Erythroblast (primary cell): ENCODE results near the gene TPX2.

Experiments
- GATA1 ChIP-seq: IDR thresholded peaks from 2 replicates; pipeline ENCODE4 v1.6.1; 2011; ENCODE audit warnings: low read depth, mild to moderate bottlenecking, control low read depth, low read length, moderate library complexity
- POLR2A ChIP-seq: IDR thresholded peaks from 2 replicates; pipeline ENCODE4 v1.6.1; 2011; ENCODE audit warnings: mild to moderate bottlenecking, low read length

- TF ChIP-seq POLR2A (no peak), GATA1 (no peak)
Measured at GRCh38 chr20:31838646-31839292, 99.7 kb downstream of the TPX2 start.
